Measurements from ENCODE around the gene BLOC1S2.

DNA sequence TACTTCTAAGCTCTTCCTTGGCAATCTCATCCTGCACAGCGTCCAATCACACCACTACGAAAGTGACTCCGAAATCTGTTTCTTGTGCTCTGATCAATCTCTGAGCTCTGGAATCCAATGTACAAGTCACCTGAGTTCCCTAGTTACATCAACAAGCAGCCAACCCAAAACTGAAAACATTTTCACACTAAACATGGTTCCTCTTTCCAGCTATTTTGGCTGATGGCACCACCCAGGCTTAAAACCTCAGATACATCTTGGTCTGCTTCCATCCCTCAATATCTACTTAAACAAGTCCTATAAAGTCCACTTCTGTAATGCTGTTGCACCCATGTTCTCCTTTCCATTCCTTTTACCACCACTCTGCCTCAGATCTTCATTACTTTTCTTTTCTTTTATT lies 3.6 kb downstream of the BLOC1S2 start:
- no peak for TF ChIP-seq POLR2A (IDR thresholded peaks at IDR 0.05)
- TF ChIP-seq EP300 (IDR thresholded peaks at IDR 0.05) = no peak
- TF ChIP-seq, protein P1, sequence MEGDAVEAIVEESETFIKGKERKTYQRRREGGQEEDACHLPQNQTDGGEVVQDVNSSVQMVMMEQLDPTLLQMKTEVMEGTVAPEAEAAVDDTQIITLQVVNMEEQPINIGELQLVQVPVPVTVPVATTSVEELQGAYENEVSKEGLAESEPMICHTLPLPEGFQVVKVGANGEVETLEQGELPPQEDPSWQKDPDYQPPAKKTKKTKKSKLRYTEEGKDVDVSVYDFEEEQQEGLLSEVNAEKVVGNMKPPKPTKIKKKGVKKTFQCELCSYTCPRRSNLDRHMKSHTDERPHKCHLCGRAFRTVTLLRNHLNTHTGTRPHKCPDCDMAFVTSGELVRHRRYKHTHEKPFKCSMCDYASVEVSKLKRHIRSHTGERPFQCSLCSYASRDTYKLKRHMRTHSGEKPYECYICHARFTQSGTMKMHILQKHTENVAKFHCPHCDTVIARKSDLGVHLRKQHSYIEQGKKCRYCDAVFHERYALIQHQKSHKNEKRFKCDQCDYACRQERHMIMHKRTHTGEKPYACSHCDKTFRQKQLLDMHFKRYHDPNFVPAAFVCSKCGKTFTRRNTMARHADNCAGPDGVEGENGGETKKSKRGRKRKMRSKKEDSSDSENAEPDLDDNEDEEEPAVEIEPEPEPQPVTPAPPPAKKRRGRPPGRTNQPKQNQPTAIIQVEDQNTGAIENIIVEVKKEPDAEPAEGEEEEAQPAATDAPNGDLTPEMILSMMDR (IDR thresholded peaks at IDR 0.05) = no peak

All from upper lobe of left lung (tissue), 4 donors.